Sigmoid colon (tissue), 4 donors: Measurements from ENCODE around the gene C10orf62.

Experiments used
- EP300 ChIP-seq, 4 donors: sonication (generic); formaldehyde crosslinking; IDR thresholded peaks; one replicate each; pipeline ENCODE4 v1.6.1; 2017; ENCODE audit warnings: antibody characterized with exemption in 4 of 4
- POLR2A ChIP-seq, 2 donors: fragments of 450-650 bp; IDR thresholded peaks; one replicate each; pipeline ENCODE4 v1.6.1; 2016; ENCODE audit warnings: antibody characterized with exemption in 2 of 2, mild to moderate bottlenecking in 2 of 2, moderate library complexity in 2 of 2

DNA sequence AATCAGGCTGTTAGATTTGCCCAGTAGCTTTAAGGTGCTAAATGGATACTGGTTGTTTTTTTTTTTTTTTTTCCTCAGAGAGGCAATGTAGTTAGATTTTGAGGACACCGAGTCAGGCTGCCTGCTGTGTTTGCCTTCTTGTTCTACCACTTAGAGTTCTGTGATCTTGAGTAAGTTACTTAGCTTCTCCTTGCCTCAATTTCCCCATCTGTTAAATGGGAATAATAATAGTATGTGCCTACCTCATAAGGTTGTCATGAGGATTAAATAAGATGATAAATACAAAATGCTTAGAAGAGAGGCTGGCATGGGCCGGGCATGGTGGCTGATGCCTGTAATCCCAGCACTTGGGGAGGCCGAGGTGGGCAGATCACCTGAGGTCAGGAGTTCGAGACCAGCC lies 29.2 kb downstream of the C10orf62 start:
- TF ChIP-seq EP300 (IDR thresholded peaks at IDR 0.05), result no peak
- no peak for TF ChIP-seq POLR2A (IDR thresholded peaks at IDR 0.05)
